ENCODE data around the gene FAM171A2. TPM values are rescaled to one million over a fixed set of nuclear protein-coding genes. Genes with fewer than 3 reads are reported as not detected.

The FAM171A2 gene
- total and polyA plus RNA-seq, 7 experiments from 2014 or later, result 0.11 to 0.78 (median 0.37) TPM

DNA sequence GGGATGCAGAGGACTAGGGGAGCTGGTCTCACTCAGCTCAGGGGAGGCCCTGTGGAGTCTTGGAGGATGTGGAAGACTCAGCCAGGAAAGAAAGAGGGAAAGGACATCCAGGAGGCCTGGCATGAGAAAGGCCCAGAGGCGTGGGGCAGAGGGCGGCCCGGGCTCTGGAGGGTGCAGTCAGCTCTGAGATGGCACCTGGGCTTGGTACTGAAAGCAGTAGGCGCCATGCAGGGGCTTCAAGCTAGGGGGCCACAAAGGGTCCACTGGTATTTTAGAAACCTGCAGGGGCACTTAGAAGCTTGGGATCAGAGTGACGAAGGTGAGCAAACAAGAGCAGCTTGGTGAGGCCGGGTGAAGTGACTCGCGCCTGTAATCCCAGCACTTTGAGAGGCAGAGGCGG is 5.6 kb downstream of the FAM171A2 start:
- H3K27ac Mint-ChIP-seq, result no peak overlapping the region

DNA sequence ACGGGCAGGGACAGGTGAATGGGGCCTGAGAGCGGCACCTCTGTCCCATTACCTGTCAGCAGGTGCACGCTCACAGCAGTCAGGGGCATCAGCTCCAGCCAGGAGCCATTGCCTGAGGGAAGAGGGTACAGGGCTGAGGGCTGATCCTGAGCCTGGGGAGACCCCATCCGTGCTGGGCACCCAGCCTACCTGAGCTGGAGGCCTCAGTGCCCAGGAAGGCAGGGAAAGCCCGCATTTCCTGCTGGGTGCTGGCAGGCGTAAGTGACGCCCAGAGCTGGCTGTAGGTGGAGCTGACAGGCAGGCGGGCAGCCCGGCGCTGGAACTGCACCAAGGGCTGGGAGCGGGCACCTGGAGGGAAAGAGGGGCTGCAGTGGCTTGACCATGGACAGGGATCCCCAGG is 7.4 kb downstream of the FAM171A2 start:
- Histone ChIP-seq H3K27ac (ENCODE audit: low read depth, low read length) (no peak overlapping the region), H3K36me3 (ENCODE audit: control insufficient read depth in 2 of 3, insufficient read depth in 3 of 3, low read length in 3 of 3) (peaks cover 0 to 13% (median 0%) of the 10 kb centered on the region in 3 experiments), H3K27me3 (ENCODE audit: control insufficient read depth in 2 of 2, insufficient read depth in 2 of 2, low read length in 2 of 2) (no peaks in the 10 kb centered on the region), H3K4me1 (ENCODE audit: control insufficient read depth in 2 of 2, insufficient read depth in 2 of 2, low read length in 2 of 2) (no peaks in the 10 kb centered on the region), H3K4me3 (ENCODE audit: low read length) (no peak overlapping the region), H3K9me3 (ENCODE audit: control insufficient read depth in 2 of 3, low read length in 3 of 3) (no peaks in the 10 kb centered on the region)
- peaks cover 0 to 4% (median 0%) of the 10 kb centered on the region in 5 donors for H3K36me3 Mint-ChIP-seq
- H3K9me3 Mint-ChIP-seq, result no peaks in the 10 kb centered on the region
- H3K27ac Mint-ChIP-seq, result no peak overlapping the region
- peaks cover 0 to 25% (median 0%) of the 10 kb centered on the region in 5 donors for H3K27me3 Mint-ChIP-seq
- CTCF ChIA-PET, result interaction anchor here (0.8 to 1.4 kb wide), 2 partner anchors 9 to 11 kb away, joined by 3 to 6 read pairs; partner anchors contain the start of gene GRN
- ATAC-seq (no peak), DNase-seq (no peak)
- POLR2A ChIA-PET, result no interaction called here
- intact Hi-C loops (cut with micrococcal nuclease), result no loop called here
- H3K4me1 Mint-ChIP-seq, result peaks cover 5 to 12% (median 9%) of the 10 kb centered on the region in 7 donors
- H3K4me3 Mint-ChIP-seq, result peak overlapping the region in 1 of 10 donors; percentile 71

More for the DNA sequence above, 5.6 kb downstream of the FAM171A2 start:
- Histone ChIP-seq H3K36me3 (ENCODE audit: control insufficient read depth in 2 of 3, insufficient read depth in 3 of 3, low read length in 3 of 3) (no peaks in the 10 kb centered on the region), H3K4me3 (ENCODE audit: low read length) (no peak overlapping the region), H3K4me1 (ENCODE audit: control insufficient read depth in 2 of 2, insufficient read depth in 2 of 2, low read length in 2 of 2) (no peaks in the 10 kb centered on the region), H3K27me3 (ENCODE audit: control insufficient read depth in 2 of 2, insufficient read depth in 2 of 2, low read length in 2 of 2) (no peaks in the 10 kb centered on the region), H3K9me3 (ENCODE audit: control insufficient read depth in 2 of 3, low read length in 3 of 3) (no peaks in the 10 kb centered on the region), H3K27ac (ENCODE audit: low read depth, low read length) (no peak overlapping the region)
- ATAC-seq, result no peak
- DNase-seq, result no peak
- peaks cover 0 to under 1% (median 0%) of the 10 kb centered on the region in 5 donors for H3K36me3 Mint-ChIP-seq
- peaks cover 0 to 37% (median 0%) of the 10 kb centered on the region in 5 donors for H3K27me3 Mint-ChIP-seq
- POLR2A ChIA-PET, result interaction anchor here (0.6 kb wide), 1 partner anchor 673 kb away, joined by 3 read pairs; no protein-coding TSS in a partner anchor
- intact Hi-C loops (cut with micrococcal nuclease), result no loop called here
- no peak overlapping the region for H3K4me3 Mint-ChIP-seq
- H3K9me3 Mint-ChIP-seq, result no peaks in the 10 kb centered on the region
- CTCF ChIA-PET, result interaction anchor here (1.1 to 1.2 kb wide), 2 partner anchors 9 to 13 kb away, joined by 3 to 4 read pairs; partner anchors contain the start of gene GRN
- H3K4me1 Mint-ChIP-seq, result peaks cover 5 to 9% (median 8%) of the 10 kb centered on the region in 7 donors

DNA sequence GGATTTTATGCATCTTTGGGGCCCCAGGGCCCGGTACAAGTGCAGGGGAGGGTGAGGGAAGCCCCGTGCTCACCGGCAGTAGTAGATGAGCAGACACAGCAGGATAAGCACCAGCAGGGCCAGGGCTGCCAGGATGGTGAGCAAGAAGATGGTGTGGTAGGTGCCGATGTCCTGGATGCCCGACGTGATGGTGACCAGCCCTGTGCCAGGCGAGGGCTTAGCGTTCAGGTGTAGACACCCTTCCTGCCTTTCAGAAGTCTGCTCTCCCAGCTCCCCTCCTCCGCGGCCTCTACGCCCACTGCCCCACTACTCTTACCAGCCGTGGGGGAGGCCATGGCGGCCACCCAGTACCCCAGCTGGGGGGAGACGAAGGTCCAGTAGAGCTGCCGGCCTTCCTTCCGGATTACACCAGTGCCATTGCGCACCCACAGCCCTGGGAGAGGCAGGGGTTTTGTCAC is 8.0 kb downstream of the FAM171A2 start:
- H3K4me3 ChIP-seq (ENCODE audit: low read length), result no peak overlapping the region
- H3K9me3 Mint-ChIP-seq, result no peaks in the 10 kb centered on the region
- ChIA-PET POLR2A (no interaction called here), CTCF (interaction anchor here (0.7 to 1.3 kb wide), 2 partner anchors 10 to 153 kb away, joined by 3 to 4 read pairs; no protein-coding TSS in a partner anchor)
- no peaks in the 10 kb centered on the region for H3K27me3 ChIP-seq (ENCODE audit: control insufficient read depth in 2 of 2, insufficient read depth in 2 of 2, low read length in 2 of 2)
- H3K4me3 Mint-ChIP-seq, result peak overlapping the region in 6 of 10 donors; percentile 21 to 74 (median 46)
- no peak overlapping the region for H3K27ac Mint-ChIP-seq
- peaks cover 5 to 12% (median 9%) of the 10 kb centered on the region in 7 donors for H3K4me1 Mint-ChIP-seq
- peaks cover 0 to 4% (median 0%) of the 10 kb centered on the region in 5 donors for H3K36me3 Mint-ChIP-seq
- no peaks in the 10 kb centered on the region for H3K4me1 ChIP-seq (ENCODE audit: control insufficient read depth in 2 of 2, insufficient read depth in 2 of 2, low read length in 2 of 2)
- H3K27ac ChIP-seq (ENCODE audit: low read depth, low read length), result no peak overlapping the region
- no peaks in the 10 kb centered on the region for H3K9me3 ChIP-seq (ENCODE audit: control insufficient read depth in 2 of 3, low read length in 3 of 3)
- H3K27me3 Mint-ChIP-seq, result peaks cover 0 to 20% (median 0%) of the 10 kb centered on the region in 5 donors
- intact Hi-C loops (cut with micrococcal nuclease), result loop anchor here in 1 of 2 donors (2.0 kb wide), 1 partner anchor 47 kb away; the partner anchor contains the start of gene RUNDC3A
- peaks cover 0 to 13% (median 0%) of the 10 kb centered on the region in 3 experiments for H3K36me3 ChIP-seq (ENCODE audit: control insufficient read depth in 2 of 3, insufficient read depth in 3 of 3, low read length in 3 of 3)
- ATAC-seq, result no peak
- DNase-seq, result no peak

DNA sequence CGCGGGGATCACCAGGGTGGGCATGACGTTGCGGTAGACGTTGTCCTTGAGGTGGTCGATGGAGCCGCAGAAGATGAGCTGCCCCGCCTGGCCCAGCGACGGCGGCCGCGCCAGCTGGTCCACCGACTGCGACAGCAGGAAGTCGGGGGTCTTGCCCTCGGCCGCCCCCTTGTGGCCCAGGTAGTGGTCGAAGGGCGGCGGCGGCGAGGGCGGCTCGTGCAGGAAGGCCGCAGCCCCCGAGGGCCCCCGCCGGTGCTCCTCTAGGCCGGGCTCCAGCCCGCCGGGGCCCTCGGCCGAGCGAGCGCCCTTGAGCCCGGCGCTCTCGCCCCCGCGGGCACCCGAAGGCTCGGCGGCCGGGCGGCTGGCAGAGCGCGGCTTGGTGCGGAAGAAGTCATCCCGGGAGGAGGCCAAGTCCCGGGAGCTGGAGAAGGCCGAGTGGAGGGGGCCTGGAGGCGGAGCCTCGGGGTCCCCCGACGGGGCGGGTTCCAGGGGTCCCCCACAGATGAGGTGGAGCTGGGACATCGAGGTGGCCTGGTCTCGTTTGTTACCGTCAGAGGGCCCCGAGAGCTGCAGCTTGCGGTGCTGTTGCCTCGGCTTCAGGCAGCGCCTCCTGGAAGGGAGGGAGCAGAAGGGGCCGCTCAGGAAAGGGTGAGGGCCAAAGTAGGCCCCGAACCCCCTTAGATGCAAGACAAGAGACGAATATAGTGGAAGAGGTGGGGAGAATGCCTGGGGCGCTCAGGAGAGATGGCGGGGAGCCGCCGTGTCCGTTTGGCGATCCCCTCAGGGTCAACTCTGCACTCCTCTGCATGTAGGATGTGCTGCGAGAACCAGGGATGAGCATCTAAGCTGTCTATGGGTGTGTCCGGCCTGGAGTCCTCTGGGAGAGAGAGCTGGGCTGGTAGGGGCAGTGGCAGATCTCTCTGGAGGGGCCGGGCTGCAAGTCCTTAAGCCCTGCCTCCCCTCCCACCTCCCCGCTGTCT is 8.8 kb downstream of the FAM171A2 start:
- Histone ChIP-seq H3K9me3 (ENCODE audit: control insufficient read depth in 2 of 3, low read length in 3 of 3) (no peaks in the 10 kb centered on the region), H3K27me3 (ENCODE audit: control insufficient read depth in 2 of 2, insufficient read depth in 2 of 2, low read length in 2 of 2) (no peaks in the 10 kb centered on the region), H3K4me3 (ENCODE audit: low read length) (no peak overlapping the region), H3K27ac (ENCODE audit: low read depth, low read length) (no peak overlapping the region), H3K4me1 (ENCODE audit: control insufficient read depth in 2 of 2, insufficient read depth in 2 of 2, low read length in 2 of 2) (no peaks in the 10 kb centered on the region), H3K36me3 (ENCODE audit: control insufficient read depth in 2 of 3, insufficient read depth in 3 of 3, low read length in 3 of 3) (peaks cover 0 to 13% (median 0%) of the 10 kb centered on the region in 3 experiments)
- ATAC-seq (peak; percentile 54), DNase-seq (peak in 7 of 9 donors; percentile 39 to 62 (median 50))
- Mint-ChIP-seq H3K36me3 (peaks cover 0 to 4% (median 0%) of the 10 kb centered on the region in 5 donors), H3K9me3 (no peaks in the 10 kb centered on the region), H3K4me3 (peak overlapping the region; percentile 27 to 80 (median 66)), H3K27ac (peak overlapping the region in 1 of 9 donors; percentile 34), H3K4me1 (peaks cover 5 to 12% (median 9%) of the 10 kb centered on the region in 7 donors), H3K27me3 (peaks cover 0 to 13% (median 0%) of the 10 kb centered on the region in 5 donors)
- intact Hi-C loops (cut with micrococcal nuclease), result loop anchor here in 1 of 2 donors (1.0 to 2.0 kb wide), 2 partner anchors 8 to 46 kb away; partner anchors contain the start of genes FAM171A2 and RUNDC3A
- POLR2A ChIA-PET, result interaction anchor here (1.3 to 1.8 kb wide), 3 partner anchors 9 to 138 kb away, joined by 4 to 7 read pairs (median 7); partner anchors contain the start of gene GRN
- CTCF ChIA-PET, result interaction anchor here (0.7 to 1.3 kb wide), 4 partner anchors 8 to 153 kb away, joined by 3 to 4 read pairs (median 4); partner anchors contain the start of gene FAM171A2

DNA sequence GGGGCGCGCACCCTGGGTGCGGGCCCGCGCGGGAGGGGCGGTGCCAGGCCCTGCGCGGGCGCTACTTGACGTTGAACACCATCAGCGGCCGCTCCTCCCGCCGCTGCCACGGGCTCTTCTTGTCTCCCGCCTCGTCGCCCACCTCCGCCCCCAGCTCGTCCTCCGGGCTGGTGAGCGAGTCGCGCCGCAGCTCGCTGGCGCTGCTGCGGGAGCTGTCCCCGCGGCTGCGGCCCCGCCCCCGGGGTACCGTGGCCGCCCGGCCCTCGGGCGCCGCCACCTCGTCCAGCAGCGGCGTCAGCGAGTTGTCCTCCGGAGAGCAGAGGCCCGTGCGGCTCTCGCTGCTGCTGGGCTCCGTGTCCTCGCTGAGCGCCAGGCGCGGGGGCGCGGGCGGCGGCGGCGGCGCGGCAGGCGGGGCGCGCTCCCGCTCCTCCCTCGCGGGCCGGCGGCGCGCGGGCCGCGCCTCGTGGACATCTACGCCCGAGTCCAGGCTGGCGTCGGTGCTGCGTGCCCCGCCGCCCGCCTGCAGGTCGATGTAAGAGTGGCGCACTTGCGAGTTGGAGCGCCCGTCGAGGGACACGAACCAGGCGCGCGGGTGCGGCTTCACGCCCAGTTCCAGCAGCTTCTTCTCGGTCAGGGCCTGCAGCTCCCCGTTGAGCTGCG is 9.9 kb downstream of the FAM171A2 start:
- no peaks in the 10 kb centered on the region for H3K9me3 ChIP-seq (ENCODE audit: control insufficient read depth in 2 of 3, low read length in 3 of 3)
- H3K27ac ChIP-seq (ENCODE audit: low read depth, low read length), result no peak overlapping the region
- no peaks in the 10 kb centered on the region for H3K27me3 ChIP-seq (ENCODE audit: control insufficient read depth in 2 of 2, insufficient read depth in 2 of 2, low read length in 2 of 2)
- Mint-ChIP-seq H3K4me1 (peaks cover 2 to 6% (median 5%) of the 10 kb centered on the region in 7 donors), H3K27me3 (peaks cover 0 to 11% (median 0%) of the 10 kb centered on the region in 5 donors), H3K27ac (no peak overlapping the region), H3K4me3 (peak overlapping the region in 9 of 10 donors; percentile 38 to 79 (median 64)), H3K36me3 (peaks cover 0 to 4% (median 0%) of the 10 kb centered on the region in 5 donors), H3K9me3 (no peaks in the 10 kb centered on the region)
- DNase-seq (peak in 4 of 9 donors; percentile 25 to 42 (median 30)), ATAC-seq (peak; percentile 44)
- no peak overlapping the region for H3K4me3 ChIP-seq (ENCODE audit: low read length)
- intact Hi-C loops (cut with micrococcal nuclease), result loop anchor here in 1 of 2 donors (1.0 to 2.0 kb wide), 2 partner anchors 9 to 45 kb away; partner anchors contain the start of genes FAM171A2 and RUNDC3A
- POLR2A ChIA-PET, result interaction anchor here (1.3 to 1.8 kb wide), 4 partner anchors 8 to 137 kb away, joined by 3 to 7 read pairs (median 6); partner anchors contain the start of genes FAM171A2 and GRN
- no peaks in the 10 kb centered on the region for H3K4me1 ChIP-seq (ENCODE audit: control insufficient read depth in 2 of 2, insufficient read depth in 2 of 2, low read length in 2 of 2)
- peaks cover 0 to 13% (median 0%) of the 10 kb centered on the region in 3 experiments for H3K36me3 ChIP-seq (ENCODE audit: control insufficient read depth in 2 of 3, insufficient read depth in 3 of 3, low read length in 3 of 3)
- CTCF ChIA-PET, result interaction anchor here (0.6 to 1.7 kb wide), 8 partner anchors 9 to 410 kb away, joined by 3 to 8 read pairs (median 4); partner anchors contain the start of gene FAM171A2
